SK-N-SH (cell line): Measurements from ENCODE around the gene GALE. TPM values are rescaled to one million over a fixed set of nuclear protein-coding genes. Genes with fewer than 3 reads are reported as not detected.
A peak's percentile ranks its signal among the peaks of the same experiment; 100 is the strongest.

ENCODE experiments used
- CTCF ChIA-PET: fragments of 300-600, 350-600 bp; formaldehyde crosslinking; extraction: SDS; loops from one replicate; lab custom pipeline; 2021; lab: Yijun Ruan, JAX
- POLR2A ChIA-PET: fragments of 350-600 bp; sonication (Branson Sonifier 250); formaldehyde crosslinking; extraction: SDS; loops from one replicate; lab custom pipeline; 2020; ENCODE audit warnings: antibody characterized with exemption, inconsistent platforms; lab: Yijun Ruan, JAX
- DNase-seq: peaks from one replicate; pipeline ENCODE4 v3.0.0; 2012
- H2AFZ ChIP-seq: fragments of 200-600 bp; sonication (generic); 2 replicates; pipeline ENCODE4 v1.8.1; 2016; ENCODE audit warnings: antibody characterized with exemption, mild to moderate bottlenecking, low read depth
- H3F3A ChIP-seq: fragments of 200-600 bp; sonication (generic); replicated peaks from 2 replicates; pipeline ENCODE3; 2016; ENCODE audit warnings: antibody characterized with exemption, mild to moderate bottlenecking; ENCODE audit not compliant: insufficient read depth
- H3K27ac ChIP-seq, 2 experiments: fragments of 200-500 bp in 1 of 2; fragments of 200-600 bp in 1 of 2; sonication (Bioruptor generic) in 1 of 2; sonication (generic), shearing (Covaris generic) in 1 of 2; 2 replicates each; pipeline versions ENCODE4 v1.5.1 to v1.6.1; 2014 to 2016; ENCODE audit warnings: low read depth in 2 of 2, inconsistent platforms in 1 of 2, low read length in 1 of 2, mild to moderate bottlenecking in 1 of 2, mixed read lengths in 1 of 2
- H3K27me3 ChIP-seq: fragments of 200-600 bp; sonication (generic), shearing (Covaris generic); 2 replicates; pipeline ENCODE4 v1.6.1; 2016; ENCODE audit warnings: mixed run types; ENCODE audit not compliant: insufficient read depth
- H3K36me3 ChIP-seq, 2 experiments: fragments of 200-500 bp in 1 of 2; fragments of 200-600 bp in 1 of 2; sonication (Bioruptor generic) in 1 of 2; sonication (generic) in 1 of 2; replicated peaks in 1 of 2; 2 replicates each; pipeline versions ENCODE3 to v1.5.1; 2014 to 2016; ENCODE audit warnings: low read length in 1 of 2, mild to moderate bottlenecking in 1 of 2; ENCODE audit not compliant: insufficient read depth in 2 of 2, control insufficient read depth in 1 of 2
- H3K4me1 ChIP-seq, 2 experiments: fragments of 200-500 bp in 1 of 2; fragments of 200-600 bp in 1 of 2; sonication (Bioruptor generic) in 1 of 2; sonication (generic), shearing (Covaris generic) in 1 of 2; 2 replicates each; pipeline versions ENCODE4 v1.5.1 to v1.6.1; 2014 to 2016; ENCODE audit warnings: low read depth in 1 of 2, low read length in 1 of 2, mixed run types in 1 of 2; ENCODE audit not compliant: insufficient read depth in 2 of 2, control insufficient read depth in 1 of 2
- H3K4me2 ChIP-seq: fragments of 200-600 bp; sonication (generic), shearing (Covaris generic); 2 replicates; pipeline ENCODE4 v1.6.1; 2017; ENCODE audit warnings: mixed run types
- H3K4me3 ChIP-seq, 2 experiments: fragments of 200-500 bp in 1 of 2; fragments of 200-600 bp in 1 of 2; sonication (Bioruptor generic) in 1 of 2; sonication (generic), shearing (Covaris generic) in 1 of 2; 2 replicates each; pipeline versions ENCODE4 v1.5.1 to v1.8.1; 2014 to 2016; ENCODE audit warnings: low read depth in 2 of 2, inconsistent platforms in 1 of 2, low read length in 1 of 2, mild to moderate bottlenecking in 1 of 2, mixed read lengths in 1 of 2, moderate library complexity in 1 of 2
- H3K79me2 ChIP-seq: fragments of 200-600 bp; sonication (generic); 2 replicates; pipeline ENCODE4 v1.8.1; 2017; ENCODE audit warnings: mild to moderate bottlenecking; ENCODE audit not compliant: insufficient read depth
- H3K9ac ChIP-seq: fragments of 200-600 bp; sonication (generic); 2 replicates; pipeline ENCODE4 v1.6.1; 2017; ENCODE audit warnings: mixed run types
- H3K9me2 ChIP-seq: fragments of 200-600 bp; sonication (generic); 2 replicates; pipeline ENCODE4 v1.6.1; 2017; ENCODE audit warnings: mixed run types
- H3K9me3 ChIP-seq: fragments of 200-600 bp; sonication (generic); 2 replicates; pipeline ENCODE4 v1.6.1; 2017; ENCODE audit warnings: mixed run types, mild to moderate bottlenecking, moderate library complexity
- H4K20me1 ChIP-seq: fragments of 200-600 bp; sonication (generic); 2 replicates; pipeline ENCODE4 v1.6.1; 2017; ENCODE audit warnings: mild to moderate bottlenecking, mixed run types; ENCODE audit not compliant: insufficient read depth
- CTCF ChIP-seq: fragments of 200-600 bp; sonication (generic); IDR thresholded peaks from 2 replicates; pipeline ENCODE4 v1.6.1; 2017; ENCODE audit warnings: antibody characterized with exemption, mild to moderate bottlenecking, moderate library complexity
- ELF1 ChIP-seq: IDR thresholded peaks from 2 replicates; pipeline ENCODE4 v1.4.0; 2012
- EZH2phosphoT487 ChIP-seq: fragments of 200-600 bp; sonication (generic); IDR thresholded peaks from 2 replicates; pipeline ENCODE4 v1.6.1; 2017; ENCODE audit warnings: low read depth, mixed run types, mild to moderate bottlenecking, antibody characterized with exemption, moderate library complexity, borderline replicate concordance
- FOXJ3 ChIP-seq: sonication (generic); formaldehyde crosslinking; IDR thresholded peaks from 2 replicates; pipeline ENCODE4 v1.5.1; 2020; ENCODE audit warnings: mild to moderate bottlenecking, missing genetic modification reagents
- FOXM1 ChIP-seq: IDR thresholded peaks from 2 replicates; pipeline ENCODE4 v1.4.0; 2012; ENCODE audit warnings: low read depth, mild to moderate bottlenecking
- GATA2 ChIP-seq: sonication (generic); formaldehyde crosslinking; IDR thresholded peaks from 2 replicates; pipeline ENCODE4 v1.5.0; 2020; ENCODE audit warnings: mild to moderate bottlenecking, missing genetic modification reagents
- MEF2A ChIP-seq: IDR thresholded peaks from 2 replicates; pipeline ENCODE4 v1.4.0; 2012; ENCODE audit warnings: low read depth, borderline replicate concordance
- MXI1 ChIP-seq: IDR thresholded peaks from 2 replicates; pipeline ENCODE4 v1.6.1; 2012; ENCODE audit warnings: mild to moderate bottlenecking, low read depth, low read length, improper control_type of control experiment
- NFIC ChIP-seq: IDR thresholded peaks from 2 replicates; pipeline ENCODE4 v1.4.0; 2012; ENCODE audit warnings: borderline replicate concordance
- PBX3 ChIP-seq: IDR thresholded peaks from 2 replicates; pipeline ENCODE4; 2012
- POLR2AphosphoS5 ChIP-seq: IDR thresholded peaks from 2 replicates; pipeline ENCODE4 v1.6.1; 2012; ENCODE audit warnings: low read depth, low read length
- RAD21 ChIP-seq: IDR thresholded peaks from 2 replicates; pipeline ENCODE4 v1.6.1; 2012; ENCODE audit warnings: mild to moderate bottlenecking, low read length
- RCOR1 ChIP-seq: fragments of 150-350 bp; IDR thresholded peaks from 2 replicates; pipeline ENCODE4 v1.6.1; 2017; ENCODE audit warnings: antibody characterized with exemption, low read length
- REST ChIP-seq: IDR thresholded peaks from 2 replicates; pipeline ENCODE4 v1.6.1; 2012; ENCODE audit warnings: mild to moderate bottlenecking, low read depth, low read length, moderate library complexity
- RFX5 ChIP-seq: IDR thresholded peaks from 2 replicates; pipeline ENCODE4 v1.6.1; 2012; ENCODE audit warnings: mild to moderate bottlenecking, improper control_type of control experiment, low read length
- SIN3A ChIP-seq: IDR thresholded peaks from 2 replicates; pipeline ENCODE4 v1.6.1; 2012; ENCODE audit warnings: low read depth, mild to moderate bottlenecking, low read length, moderate library complexity, borderline replicate concordance
- SMC3 ChIP-seq: IDR thresholded peaks from 2 replicates; pipeline ENCODE4 v1.6.1; 2012; ENCODE audit warnings: low read depth, low read length, improper control_type of control experiment
- TAF1 ChIP-seq: IDR thresholded peaks from 2 replicates; pipeline ENCODE4 v1.6.1; 2012; ENCODE audit warnings: low read depth, mild to moderate bottlenecking, low read length, moderate library complexity, borderline replicate concordance
- ZBTB33 ChIP-seq: IDR thresholded peaks from 2 replicates; pipeline ENCODE4 v1.4.0; 2012; ENCODE audit warnings: low read depth, borderline replicate concordance
- WGBS: methylation state at CpG from one replicate; pipeline ENCODE4 v1.1.6; 2017; ENCODE audit warnings: low lambda C conversion rate; 5-methylcytosine and 5-hydroxymethylcytosine counted together
- polyA plus RNA-seq, 3 experiments: library from polyadenylated mRNA; depleted of rRNA; stranded (reverse); fragments of >200 nt; gene quantifications; 2 replicates each; pipeline ENCODE4 v1.2.3, GENCODE V29; 2012

GALE gene
- polyA plus RNA-seq, 1 of the 3 experiments (the other 2 are of a cell fraction) = 71.7 TPM

- no peak overlapping the region for H2AFZ ChIP-seq
- peaks cover 6 to 21% of the 10 kb centered on the region in 2 experiments; a peak in 3 of 4 replicates for H3K4me1 ChIP-seq
- peak overlapping the region in 1 of 2 experiments; percentile 91; a peak in 1 of 4 replicates for H3K27ac ChIP-seq
- CTCF ChIA-PET = interaction anchor here (1.1 to 1.8 kb wide), 3 partner anchors 10 to 128 kb away, joined by 4 to 5 read pairs (median 4); partner anchors contain the start of gene FUCA1
- no peaks in the 10 kb centered on the region for H3K9me2 ChIP-seq
- H3K27me3 ChIP-seq = no peaks in the 10 kb centered on the region
- no peak overlapping the region for H3K4me3 ChIP-seq
- H3K9me3 ChIP-seq = no peaks in the 10 kb centered on the region
- peaks cover 25% of the 10 kb centered on the region for H3F3A ChIP-seq
- no peak overlapping the region for H3K9ac ChIP-seq
- H4K20me1 ChIP-seq = 0 out of 2 replicates have a peak, but pooled peaks cover 2% of the 10 kb centered on the region
- DNase-seq = no peak
- TF ChIP-seq RAD21 (no peak), MEF2A (no peak), MXI1 (no peak), POLR2AphosphoS5 (no peak), RFX5 (no peak), TAF1 (no peak), EZH2phosphoT487 (no peak), REST (no peak), PBX3 (no peak), RCOR1 (no peak), CTCF (no peak), FOXM1 (no peak), FOXJ3 (no peak), ELF1 (no peak), ZBTB33 (no peak), GATA2 (CRISPR knock-in tag) (no peak), SMC3 (no peak), NFIC (no peak), SIN3A (no peak)
- POLR2A ChIA-PET = interaction anchor here (2.2 kb wide), 1 partner anchor 10 kb away, joined by 8 read pairs; the partner anchor contains the start of gene PITHD1
- peaks cover 54% of the 10 kb centered on the region for H3K79me2 ChIP-seq
- no peak overlapping the region for H3K4me2 ChIP-seq
- 94% methylated on average over 3 of the region's 3 CpGs for WGBS
- peaks cover 35 to 52% of the 10 kb centered on the region in 2 experiments for H3K36me3 ChIP-seq
Observed at GRCh38 chr1:23788695-23789094, 11.9 kb downstream of the GALE start.
